ENCODE measurements around the gene FDPS.

The FDPS gene

GRCh38 chr1:155334962-155335361, 26.3 kb downstream of the FDPS start:
- peaks cover 56% of the 10 kb centered on the region for H3K36me3 Mint-ChIP-seq
- ATAC-seq, result no peak
- no peaks in the 10 kb centered on the region for H3K9me3 Mint-ChIP-seq
- H3K4me1 Mint-ChIP-seq, result no peaks in the 10 kb centered on the region
- no peaks in the 10 kb centered on the region for H3K27me3 Mint-ChIP-seq
- no peak overlapping the region for H3K27ac Mint-ChIP-seq
- no peak overlapping the region for H3K4me3 Mint-ChIP-seq

- H3K4me1 Mint-ChIP-seq, result no peaks in the 10 kb centered on the region
Measured at GRCh38 chr1:155339515-155340097, 30.9 kb downstream of the FDPS start.

DNA sequence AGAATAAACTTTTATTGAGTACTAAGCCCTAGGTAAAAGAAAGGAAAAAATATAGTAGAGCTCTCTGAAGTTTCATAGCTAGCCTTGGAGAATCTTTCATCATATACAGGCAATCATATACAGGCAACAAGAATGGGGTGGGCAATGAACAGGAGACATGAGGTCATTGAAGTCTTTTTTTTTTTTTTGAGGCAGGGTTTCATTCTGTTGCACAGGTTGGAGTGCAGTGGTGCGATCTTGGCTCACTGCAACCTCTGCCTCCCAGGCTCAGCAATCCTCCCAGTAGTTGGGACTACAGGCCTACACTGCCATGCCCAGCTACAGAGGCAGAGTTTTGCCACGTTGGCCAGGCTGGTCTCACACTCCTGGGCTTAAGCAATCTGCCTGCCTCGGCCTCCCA, 34.2 kb downstream of the FDPS start:
- no peak for ATAC-seq
- no peaks in the 10 kb centered on the region for H3K27me3 Mint-ChIP-seq

More at GRCh38 chr1:155339515-155340097, 30.9 kb downstream of the FDPS start:
- ATAC-seq, result no peak
- H3K4me3 Mint-ChIP-seq, result no peak overlapping the region
- no peaks in the 10 kb centered on the region for H3K27me3 Mint-ChIP-seq
- no peaks in the 10 kb centered on the region for H3K9me3 Mint-ChIP-seq
- peaks cover 75% of the 10 kb centered on the region for H3K36me3 Mint-ChIP-seq
- H3K27ac Mint-ChIP-seq, result no peak overlapping the region

GRCh38 chr1:155352631-155353030, 44.0 kb downstream of the FDPS start:
- Mint-ChIP-seq H3K4me3 (no peak overlapping the region), H3K36me3 (peaks cover 52% of the 10 kb centered on the region), H3K27ac (no peak overlapping the region), H3K4me1 (no peaks in the 10 kb centered on the region), H3K27me3 (no peaks in the 10 kb centered on the region), H3K9me3 (no peaks in the 10 kb centered on the region)
- ATAC-seq, result no peak

More for the DNA sequence above, 34.2 kb downstream of the FDPS start:
- Mint-ChIP-seq H3K4me3 (no peak overlapping the region), H3K9me3 (no peaks in the 10 kb centered on the region), H3K27ac (no peak overlapping the region), H3K4me1 (no peaks in the 10 kb centered on the region), H3K36me3 (peaks cover 79% of the 10 kb centered on the region)

GRCh38 chr1:155360051-155360450, 51.4 kb downstream of the FDPS start:
- no peaks in the 10 kb centered on the region for H3K27me3 Mint-ChIP-seq
- H3K36me3 Mint-ChIP-seq, result peaks cover 21% of the 10 kb centered on the region
- ATAC-seq, result no peak
- H3K9me3 Mint-ChIP-seq, result no peaks in the 10 kb centered on the region
- H3K4me1 Mint-ChIP-seq, result no peaks in the 10 kb centered on the region
- no peak overlapping the region for H3K27ac Mint-ChIP-seq
- H3K4me3 Mint-ChIP-seq, result no peak overlapping the region

Measured in stimulated activated memory B cell treated with anti-CD40 and anti-IgM and Interleukin-4, amounts not matched to agents 10 μg/mL and 1 μg/mL and 100 μg/mL, for 72 hours (primary cell).